MCF 10A (cell line): ENCODE measurements around the gene CAMKMT. TPM values are rescaled to one million over a fixed set of nuclear protein-coding genes. Genes with fewer than 3 reads are reported as not detected.

Experiments used
- BruUV-seq: library from RNA; stranded (reverse); fragments of 400-500 nt; replicated peaks from 2 replicates; lab custom pipeline; 2021; lab: Mats Ljungman, UMichigan
- CTCF ChIA-PET: fragments of 300-600 bp; sonication (Branson Sonifier 250); formaldehyde crosslinking; extraction: SDS; loops from one replicate; lab custom pipeline; 2021; ENCODE audit warnings: antibody characterized with exemption, inconsistent platforms; lab: Yijun Ruan, JAX
- POLR2A ChIA-PET: fragments of 300-600, 350-650 bp; sonication (Branson Sonifier 250); formaldehyde crosslinking; extraction: SDS; loops from one replicate; lab custom pipeline; 2020; ENCODE audit warnings: antibody characterized with exemption, inconsistent platforms; lab: Yijun Ruan, JAX
- DNase-seq: peaks from one replicate; pipeline ENCODE4 v3.0.0-alpha.2; 2018; ENCODE audit not compliant: unreplicated experiment
- H3K27ac Mint-ChIP-seq: one replicate; pipeline ENCODE4 v1.8.0; 2022; ENCODE audit warnings: mild to moderate bottlenecking, low read depth, mixed read lengths; ENCODE audit not compliant: unreplicated experiment
- H3K27me3 Mint-ChIP-seq: one replicate; pipeline ENCODE4 v1.8.0; 2022; ENCODE audit warnings: mixed read lengths; ENCODE audit not compliant: insufficient read depth, unreplicated experiment
- H3K36me3 Mint-ChIP-seq: one replicate; pipeline ENCODE4 v1.8.0; 2022; ENCODE audit warnings: mild to moderate bottlenecking, moderate library complexity, mixed read lengths; ENCODE audit not compliant: insufficient read depth, unreplicated experiment
- H3K4me1 Mint-ChIP-seq: one replicate; pipeline ENCODE4 v1.8.0; 2022; ENCODE audit warnings: mixed read lengths; ENCODE audit not compliant: insufficient read depth, unreplicated experiment
- H3K4me3 Mint-ChIP-seq: one replicate; pipeline ENCODE4 v1.8.0; 2022; ENCODE audit warnings: mild to moderate bottlenecking, moderate library complexity, mixed read lengths; ENCODE audit not compliant: unreplicated experiment
- H3K9me3 Mint-ChIP-seq: one replicate; pipeline ENCODE4 v1.8.0; 2022; ENCODE audit warnings: mixed read lengths; ENCODE audit not compliant: unreplicated experiment
- CTCF ChIP-seq: fragments of 200-600 bp; IDR thresholded peaks from one replicate; pipeline ENCODE4 v1.8.0; 2022; ENCODE audit warnings: antibody characterized with exemption, mild to moderate bottlenecking; ENCODE audit not compliant: unreplicated experiment
- intact Hi-C: fragments of 100-400 bp; cut with micrococcal nuclease; formaldehyde crosslinking; loops from 2 replicates; pipeline ENCODE4 v1.14.1; 2022
- total RNA-seq: library from RNA; stranded (reverse); gene quantifications from 2 replicates; pipeline ENCODE4 v1.2.3, GENCODE V29; 2022

Gene CAMKMT
- total RNA-seq, 1 experiment from 2014 or later = 9.9 TPM

GRCh38 chr2:44612276-44612675 lies 250.5 kb downstream of the CAMKMT start:
- Mint-ChIP-seq H3K36me3 (no peaks in the 10 kb centered on the region), H3K4me1 (no peaks in the 10 kb centered on the region), H3K9me3 (no peaks in the 10 kb centered on the region), H3K27ac (no peak overlapping the region), H3K4me3 (no peak overlapping the region), H3K27me3 (no peaks in the 10 kb centered on the region)
- intact Hi-C loops = no loop called here
- no peak for DNase-seq
- no peak for TF ChIP-seq CTCF
- CTCF ChIA-PET = no interaction called here
- POLR2A ChIA-PET = no interaction called here
- no TSS peak for BruUV-seq

GRCh38 chr2:44614940-44615339 lies 253.2 kb downstream of the CAMKMT start:
- no TSS peak for BruUV-seq
- CTCF ChIA-PET = no interaction called here
- no peak for TF ChIP-seq CTCF

GRCh38 chr2:44615950-44616518 lies 254.3 kb downstream of the CAMKMT start:
- Mint-ChIP-seq H3K9me3 (no peaks in the 10 kb centered on the region), H3K27ac (no peak overlapping the region), H3K36me3 (no peaks in the 10 kb centered on the region), H3K27me3 (no peaks in the 10 kb centered on the region), H3K4me3 (no peak overlapping the region), H3K4me1 (no peaks in the 10 kb centered on the region)
- intact Hi-C loops = no loop called here
- no TSS peak for BruUV-seq
- no peak for TF ChIP-seq CTCF
- ChIA-PET POLR2A (no interaction called here), CTCF (interaction anchor here (0.6 kb wide), 2 partner anchors 15 to 105 kb away, joined by 3 read pairs; no protein-coding TSS in a partner anchor)
- no peak for DNase-seq

More at GRCh38 chr2:44614940-44615339, 253.2 kb downstream of the CAMKMT start:
- Mint-ChIP-seq H3K27me3 (no peaks in the 10 kb centered on the region), H3K36me3 (no peaks in the 10 kb centered on the region), H3K4me3 (no peak overlapping the region), H3K9me3 (no peaks in the 10 kb centered on the region), H3K4me1 (no peaks in the 10 kb centered on the region), H3K27ac (no peak overlapping the region)
- DNase-seq = no peak
- POLR2A ChIA-PET = interaction anchor here (0.6 kb wide), 1 partner anchor 17 kb away, joined by 3 read pairs; no protein-coding TSS in a partner anchor
- intact Hi-C loops = no loop called here

- Mint-ChIP-seq H3K9me3 (no peaks in the 10 kb centered on the region), H3K27me3 (no peaks in the 10 kb centered on the region), H3K36me3 (no peaks in the 10 kb centered on the region), H3K4me1 (no peaks in the 10 kb centered on the region), H3K4me3 (no peak overlapping the region), H3K27ac (no peak overlapping the region)
- DNase-seq = no peak
- POLR2A ChIA-PET = no interaction called here
- TF ChIP-seq CTCF = no peak
- no TSS peak for BruUV-seq
- CTCF ChIA-PET = interaction anchor here (0.6 kb wide), 2 partner anchors 16 to 105 kb away, joined by 3 read pairs; no protein-coding TSS in a partner anchor
- intact Hi-C loops = no loop called here
Observed at GRCh38 chr2:44616667-44617155, 255.0 kb downstream of the CAMKMT start.
